HG02623 (cell line): Measurements from ENCODE around the gene GPI.
A peak's percentile ranks its signal among the peaks of the same experiment; 100 is the strongest.
"Not testable (repeated sequence)": the region's sequence is repeated elsewhere in the genome, so short reads cannot be mapped to it uniquely, and the experiment has no call there.

ENCODE experiments used
- ATAC-seq: cut with Tn5 transposase; IDR thresholded peaks from one replicate; pipeline ENCODE4 v1.9.1; 2021; ENCODE audit warnings: moderate library complexity; ENCODE audit not compliant: unreplicated experiment

GPI gene

DNA sequence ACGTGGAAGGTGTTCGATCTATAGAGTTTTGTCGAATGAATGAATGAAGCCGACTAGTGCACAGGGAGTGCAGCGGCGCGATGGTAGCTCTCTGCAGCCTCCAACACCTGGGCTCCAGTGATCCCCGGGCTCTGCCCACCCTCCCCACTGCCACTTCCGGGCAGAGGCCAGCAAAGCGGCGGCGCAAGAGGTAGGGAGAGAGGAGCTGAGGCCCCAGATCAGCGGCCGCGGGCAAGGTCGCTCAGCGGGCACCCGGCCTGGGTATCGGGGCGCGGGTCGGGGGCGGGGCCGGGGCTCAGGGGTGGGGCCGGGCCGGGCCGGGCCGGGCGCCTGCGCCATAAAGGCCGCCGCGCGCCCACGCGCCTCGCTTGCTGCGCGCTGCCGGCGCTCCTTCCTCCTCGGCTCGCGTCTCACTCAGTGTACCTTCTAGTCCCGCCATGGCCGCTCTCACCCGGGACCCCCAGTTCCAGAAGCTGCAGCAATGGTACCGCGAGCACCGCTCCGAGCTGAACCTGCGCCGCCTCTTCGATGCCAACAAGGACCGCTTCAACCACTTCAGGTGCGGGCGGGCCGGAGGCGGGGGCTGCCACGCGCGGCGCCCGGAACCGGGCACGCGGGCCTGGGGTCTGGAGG lies at the start of gene GPI:
Gene GPI (plus strand): TSS at position 367 of the 633 bp plus-strand sequence. CDS start 71 bp downstream, at position 438.
- ATAC-seq = peak; percentile 59

DNA sequence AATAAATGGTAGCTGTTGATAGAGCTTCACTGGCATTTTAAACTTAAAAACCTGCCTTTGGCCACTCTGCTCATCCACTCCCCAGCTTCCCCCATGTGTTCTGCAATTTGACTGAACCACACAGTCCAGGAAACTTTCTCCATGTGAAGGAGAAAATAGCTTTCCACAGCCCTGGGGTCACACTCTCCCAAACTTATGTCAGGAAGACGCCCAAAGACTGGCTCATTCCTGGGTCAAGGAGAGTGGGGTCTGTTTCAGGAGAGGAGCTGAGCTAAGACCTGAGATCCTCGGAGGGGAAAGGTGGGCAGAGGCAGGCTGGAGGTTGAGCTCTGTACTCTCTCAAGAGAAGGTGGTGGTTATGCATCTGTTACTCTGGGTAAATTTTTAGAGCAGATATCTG lies 48.7 kb upstream of the GPI start:
- no peak for ATAC-seq

DNA sequence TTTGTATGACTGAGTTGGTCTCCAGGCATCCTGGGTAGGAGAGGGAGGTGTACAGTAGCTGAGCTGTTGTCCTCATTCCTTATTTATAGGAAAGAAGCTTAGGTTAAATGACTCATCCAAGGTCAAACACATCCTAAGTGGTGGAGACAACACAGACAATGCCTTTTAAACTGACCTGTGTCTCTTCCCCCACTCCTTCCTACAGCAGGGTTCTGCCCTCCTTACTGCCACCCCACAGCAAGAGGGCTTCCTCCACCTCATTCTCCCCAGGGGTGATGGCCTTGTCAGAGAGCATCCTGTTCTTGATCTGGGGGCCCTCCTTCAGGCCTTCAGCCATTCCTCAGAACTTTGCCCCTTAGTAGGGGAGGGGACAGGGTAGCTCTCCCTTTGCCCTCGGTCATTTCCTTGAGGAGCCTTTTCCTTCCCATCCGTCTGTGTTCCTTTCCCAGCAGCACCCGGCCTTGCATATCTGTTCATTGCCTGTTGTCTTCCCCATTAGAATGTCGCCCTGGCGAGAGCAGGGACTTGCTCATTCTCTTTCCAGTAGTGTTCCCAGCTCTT lies 48.2 kb upstream of the GPI start:
- ATAC-seq = no peak

DNA sequence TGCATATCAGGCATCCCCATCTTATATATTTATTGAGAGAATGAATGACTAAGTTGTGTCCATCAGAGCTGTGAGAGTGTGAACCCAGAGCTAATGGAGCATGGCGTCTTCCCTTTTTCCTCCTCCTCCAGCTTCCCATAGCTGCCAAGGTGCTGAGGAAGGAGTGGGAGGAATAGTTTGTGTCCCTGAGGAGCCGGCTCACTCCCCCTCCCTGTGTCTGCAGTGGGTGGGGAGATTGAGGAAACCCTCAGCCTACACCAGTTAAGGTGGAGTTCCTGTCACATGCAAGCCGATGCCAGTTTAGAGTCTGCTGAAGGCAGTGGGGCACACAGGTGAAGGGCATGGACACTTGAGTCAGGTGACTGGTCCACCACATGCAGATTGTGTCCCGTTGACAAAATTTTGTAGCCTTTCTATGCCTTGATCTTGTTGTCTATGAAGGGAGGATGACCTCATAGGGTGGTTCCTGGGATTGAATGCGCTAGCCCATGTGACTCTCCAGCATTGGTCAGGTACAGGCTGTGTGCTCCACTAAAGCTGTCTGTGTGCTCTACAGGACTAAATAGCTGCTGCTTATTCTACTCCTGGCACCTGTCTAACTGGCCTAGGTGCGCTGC lies 47.6 kb upstream of the GPI start:
- ATAC-seq = no peak

DNA sequence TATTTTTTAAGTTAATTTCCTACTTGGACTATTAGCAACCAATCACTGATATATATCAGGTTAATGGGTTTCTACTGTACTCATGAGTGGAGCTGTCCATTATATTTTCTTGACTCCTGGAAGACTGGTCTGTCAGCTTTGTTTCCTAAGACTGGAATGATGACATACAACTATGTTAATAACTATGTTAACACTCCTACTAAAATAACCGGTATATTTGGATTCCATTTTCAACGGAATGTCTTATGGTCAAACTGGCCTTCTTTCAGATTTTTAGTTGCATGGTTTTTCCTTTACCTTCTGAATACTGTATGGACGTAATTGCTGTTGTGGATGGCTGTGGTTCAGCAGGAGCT lies 45.8 kb upstream of the GPI start:
- ATAC-seq = no peak

DNA sequence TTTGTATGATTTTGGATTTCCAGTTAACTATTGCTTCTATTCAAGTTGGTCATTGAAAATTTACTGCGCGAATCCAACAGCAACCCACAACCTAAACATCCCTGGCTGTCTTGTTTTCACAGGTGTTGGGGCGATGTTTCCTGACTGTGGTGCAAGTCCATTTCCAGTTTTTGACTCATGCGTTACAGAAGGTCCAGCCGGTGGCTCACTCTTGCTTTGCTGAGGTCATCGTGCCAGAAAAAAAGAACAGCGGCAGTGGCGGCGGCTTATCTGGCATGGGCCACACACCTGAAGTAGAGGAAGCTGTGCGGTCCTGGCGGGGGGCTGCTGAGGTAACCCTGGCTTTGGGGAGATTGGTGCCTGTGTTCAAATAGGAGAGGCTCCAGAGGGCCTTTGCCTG lies 45.2 kb upstream of the GPI start:
- no peak for ATAC-seq

DNA sequence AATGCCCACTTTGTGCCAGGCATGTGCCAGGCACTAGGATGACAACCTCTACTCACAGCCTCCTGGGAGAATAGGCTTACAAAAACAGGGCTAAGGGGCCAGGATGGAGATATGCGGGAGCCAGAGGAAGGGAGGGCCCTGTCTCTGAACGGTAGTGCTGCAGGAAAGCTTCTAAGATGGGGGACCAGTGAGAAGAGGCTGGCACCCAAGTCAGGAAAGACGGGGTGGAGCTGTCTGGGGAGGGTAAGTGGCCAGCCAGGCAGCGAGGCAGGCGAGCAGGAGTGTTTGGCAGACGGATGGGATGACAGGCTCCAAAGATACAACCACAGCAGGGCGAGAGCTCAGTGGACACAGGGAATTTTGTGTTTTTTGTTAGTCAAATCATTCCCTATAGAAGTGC lies 44.7 kb upstream of the GPI start:
- ATAC-seq = no peak

DNA sequence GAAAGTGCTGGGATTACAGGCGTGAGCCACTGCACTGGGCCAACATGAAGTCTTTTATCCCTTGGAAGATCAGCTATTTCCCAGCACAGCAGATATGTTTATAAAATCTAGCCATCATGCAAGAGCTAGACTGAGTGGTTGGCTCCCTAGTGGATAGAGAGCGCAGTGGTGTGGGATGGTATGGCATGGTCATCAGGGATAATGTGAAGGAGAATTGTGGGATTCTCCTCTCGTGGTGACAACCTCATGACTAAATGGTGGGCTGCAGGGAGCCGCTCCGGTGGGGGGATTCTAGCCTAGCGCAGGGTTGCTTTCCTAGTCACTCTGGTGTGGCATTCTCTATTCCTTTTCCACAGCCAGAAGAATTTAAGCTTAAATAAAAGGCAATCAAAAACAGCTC lies 43.3 kb upstream of the GPI start:
- no peak for ATAC-seq

DNA sequence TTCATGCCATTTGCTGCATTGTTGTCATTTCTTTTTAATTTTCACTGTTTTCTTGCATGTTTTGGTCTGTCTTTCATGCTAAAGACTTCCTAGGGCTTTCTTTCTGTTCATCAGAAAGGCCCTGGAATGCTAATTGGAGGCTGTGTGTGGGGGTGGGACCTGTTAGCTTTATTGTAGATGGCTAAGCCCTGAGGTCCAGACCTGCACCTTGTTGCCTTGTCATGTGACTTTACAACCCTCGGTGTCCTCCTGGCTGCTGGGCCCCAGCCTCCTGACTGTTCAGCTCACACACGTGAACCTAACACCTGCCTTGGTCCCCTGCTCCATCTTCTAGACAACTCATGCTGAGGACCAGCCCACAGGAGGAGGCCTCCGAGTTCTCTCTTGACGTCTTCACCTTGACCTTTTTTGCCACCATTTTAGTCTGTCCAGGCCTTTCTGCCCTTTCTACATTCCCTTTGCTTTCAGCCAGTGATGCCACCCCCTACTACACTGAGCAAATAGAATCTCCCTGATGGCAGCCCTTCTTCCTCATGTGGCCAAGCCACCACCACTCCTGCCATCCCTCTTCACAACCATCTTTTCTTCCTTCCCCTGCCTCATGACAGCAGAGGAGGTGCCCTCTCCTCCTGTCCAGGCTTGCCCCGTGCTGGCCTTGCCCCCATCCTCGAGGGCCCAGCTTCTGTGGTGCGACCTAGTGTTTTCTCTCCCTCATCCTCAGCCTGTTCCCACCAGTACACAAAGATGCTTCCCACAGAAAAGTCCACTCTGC lies 41.4 kb upstream of the GPI start:
- ATAC-seq = no peak

DNA sequence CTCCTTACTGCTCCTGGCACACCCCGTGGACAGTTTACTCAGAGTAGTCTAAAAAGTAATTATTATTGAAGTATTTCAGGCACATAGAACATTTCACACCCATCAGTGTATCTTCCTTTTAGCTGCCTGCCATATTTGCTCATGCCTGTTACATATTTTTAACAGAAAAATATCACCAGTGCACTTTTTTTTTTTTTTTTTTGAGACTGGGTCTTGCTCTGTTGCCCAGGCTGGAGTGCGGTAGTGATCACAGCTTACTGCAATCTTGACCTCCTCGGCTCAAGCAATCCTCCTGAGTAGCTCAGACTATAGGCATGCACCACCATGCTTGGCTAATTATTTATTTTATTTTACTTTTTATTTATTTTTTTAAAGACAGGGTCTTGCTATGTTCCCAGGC lies 40.7 kb upstream of the GPI start:
- ATAC-seq = no peak

DNA sequence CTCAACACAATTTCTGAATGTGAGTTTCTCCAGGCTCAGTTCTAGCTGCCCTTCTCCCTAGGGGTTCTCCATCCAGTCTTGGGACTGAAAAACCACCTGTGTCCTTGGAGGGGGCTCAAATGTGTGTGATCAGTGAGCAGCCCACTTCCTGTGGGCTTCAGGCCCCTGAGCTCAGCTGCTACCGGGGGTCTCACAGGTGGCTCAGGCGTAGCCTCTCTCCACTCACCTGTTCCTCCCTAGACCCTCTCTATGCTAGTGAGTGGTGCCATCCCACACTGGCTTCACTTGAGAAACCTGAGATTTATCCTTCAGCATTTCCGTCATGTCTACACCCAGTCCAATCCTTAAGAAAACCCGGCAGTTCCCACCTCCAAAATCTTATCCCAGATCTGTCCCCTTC lies 39.8 kb upstream of the GPI start:
- ATAC-seq = no peak

DNA sequence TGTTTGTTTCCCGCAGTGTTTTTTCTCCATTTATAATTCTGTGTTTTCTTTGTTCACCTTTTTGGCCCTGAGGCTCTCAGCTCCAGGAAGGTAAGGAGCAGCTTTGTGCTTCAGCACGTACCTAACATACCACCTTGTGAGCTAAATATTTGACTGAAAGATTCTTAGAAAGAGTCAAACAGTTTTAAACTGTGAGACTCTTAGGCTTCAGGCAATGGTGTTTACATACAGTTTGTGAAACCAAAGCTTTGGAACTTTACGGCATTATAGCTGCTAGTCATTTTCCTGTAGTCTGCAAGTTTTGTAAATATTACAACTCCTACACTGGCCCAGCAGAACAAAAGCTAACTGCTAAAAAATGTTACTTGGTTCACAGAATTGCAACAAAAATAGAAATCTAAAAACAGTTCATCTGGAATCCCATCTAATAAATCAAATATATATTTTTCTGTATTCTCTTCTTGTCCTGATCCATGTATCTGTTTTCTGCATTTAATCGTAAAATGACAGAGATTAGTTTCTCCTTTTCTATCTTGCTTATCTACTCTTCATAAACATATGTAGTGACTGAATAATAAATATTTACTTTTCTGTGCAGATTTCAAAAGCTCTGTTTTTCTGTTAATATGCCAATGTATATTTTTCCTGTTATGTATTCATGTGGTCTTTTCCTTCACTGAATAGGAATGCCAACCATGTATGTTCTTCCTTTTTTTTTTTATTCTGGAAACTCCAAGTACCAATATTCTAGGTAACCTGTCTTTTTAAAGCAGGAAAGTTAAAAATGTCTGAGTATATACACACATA lies 38.8 kb upstream of the GPI start:
- ATAC-seq = no peak

DNA sequence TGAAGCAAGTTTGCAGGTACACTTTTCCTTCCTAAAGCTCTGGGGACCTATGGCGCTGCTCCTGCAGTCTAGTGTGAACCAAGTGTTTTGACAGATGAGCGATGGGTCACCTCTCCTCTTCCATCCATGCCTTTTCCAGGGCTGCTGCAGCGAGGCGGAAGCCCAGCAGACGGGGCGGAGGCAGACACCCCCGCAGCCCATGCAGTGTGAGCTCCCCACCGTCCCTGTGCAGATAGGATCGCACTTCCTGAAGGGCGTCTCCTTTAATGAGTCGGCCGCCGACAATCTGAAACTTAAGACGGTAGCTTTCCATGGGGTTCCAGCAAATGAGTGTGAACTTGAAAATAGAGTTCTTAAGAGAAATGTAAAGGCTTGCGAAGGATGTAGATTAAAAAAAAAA lies 37.1 kb upstream of the GPI start:
- ATAC-seq = no peak

DNA sequence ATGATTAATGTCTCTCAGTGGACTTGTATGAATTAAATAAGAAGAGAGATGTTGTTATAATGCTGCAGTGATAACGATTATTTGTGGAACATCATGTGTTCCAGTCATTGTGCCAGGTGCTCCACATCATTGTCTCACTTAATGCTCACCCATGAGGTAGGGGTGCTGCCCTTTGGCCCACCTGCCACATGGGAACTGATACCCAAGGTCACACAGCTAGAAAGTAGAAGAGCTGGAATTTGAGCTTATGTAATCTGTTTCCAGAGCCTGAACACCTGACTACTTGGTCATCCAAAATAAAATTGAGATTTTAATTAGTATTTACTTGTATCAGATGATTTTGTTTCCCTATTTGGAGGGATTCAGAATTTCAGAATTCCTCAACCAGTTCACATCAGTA lies 36.0 kb upstream of the GPI start:
- no peak for ATAC-seq

DNA sequence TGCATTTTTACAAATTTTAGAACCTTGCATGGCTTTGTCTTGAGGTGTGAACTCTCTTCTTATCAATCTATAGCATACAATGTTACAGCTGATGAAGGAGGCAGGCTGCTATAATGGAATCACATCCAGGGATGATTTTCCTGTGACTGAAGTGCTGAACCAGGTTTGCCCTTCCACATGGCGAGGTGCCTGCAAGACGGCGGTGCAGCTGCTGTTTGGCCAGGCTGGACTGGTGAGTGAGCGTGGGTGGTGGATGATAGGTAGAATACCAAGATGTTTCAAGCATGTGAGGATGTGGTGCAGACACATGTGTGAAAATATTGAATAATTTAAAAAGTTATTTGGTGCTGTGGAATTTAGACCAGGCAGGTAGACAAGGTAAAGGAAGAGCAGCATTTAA lies 34.9 kb upstream of the GPI start:
- ATAC-seq = no peak

DNA sequence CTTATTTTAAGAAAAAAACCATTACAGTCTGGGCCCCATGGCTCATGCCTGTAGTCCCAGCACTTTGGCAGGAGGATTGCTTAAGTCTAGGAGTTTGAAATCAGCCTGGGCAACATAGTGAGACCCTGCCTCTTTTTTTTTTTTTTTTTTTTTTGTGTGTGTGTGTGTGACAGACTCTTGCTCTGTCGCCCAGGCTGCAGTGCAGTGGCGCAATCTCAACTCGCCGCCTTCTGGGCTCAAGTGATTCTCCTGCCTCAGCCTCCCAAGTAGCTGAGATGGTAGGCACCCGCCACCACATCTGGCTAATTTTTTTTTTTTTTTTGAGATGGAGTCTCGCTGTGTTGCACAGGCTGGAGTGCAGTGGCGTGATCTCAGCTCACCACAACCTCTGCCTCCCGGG lies 34.4 kb upstream of the GPI start:
- ATAC-seq = not testable (repeated sequence)

DNA sequence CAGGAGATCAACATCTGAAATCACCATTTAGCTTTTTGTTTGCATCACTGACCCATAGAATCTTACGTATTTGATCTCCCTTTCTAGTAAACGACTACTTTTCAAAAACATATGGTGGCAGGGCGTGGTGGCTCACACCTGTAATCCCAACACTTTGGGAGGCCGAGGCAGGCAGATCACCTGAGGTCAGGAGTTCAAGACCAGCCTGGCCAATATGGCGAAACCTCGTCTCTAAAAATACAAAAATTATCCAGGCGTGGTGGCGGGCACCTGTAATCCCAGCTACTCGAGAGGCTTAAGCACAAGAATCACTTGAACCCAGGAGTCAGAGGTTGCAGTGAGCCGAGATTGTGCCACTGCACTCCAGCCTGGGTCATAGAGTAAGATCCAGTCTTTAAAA lies 33.4 kb upstream of the GPI start:
- not testable (repeated sequence) for ATAC-seq

DNA sequence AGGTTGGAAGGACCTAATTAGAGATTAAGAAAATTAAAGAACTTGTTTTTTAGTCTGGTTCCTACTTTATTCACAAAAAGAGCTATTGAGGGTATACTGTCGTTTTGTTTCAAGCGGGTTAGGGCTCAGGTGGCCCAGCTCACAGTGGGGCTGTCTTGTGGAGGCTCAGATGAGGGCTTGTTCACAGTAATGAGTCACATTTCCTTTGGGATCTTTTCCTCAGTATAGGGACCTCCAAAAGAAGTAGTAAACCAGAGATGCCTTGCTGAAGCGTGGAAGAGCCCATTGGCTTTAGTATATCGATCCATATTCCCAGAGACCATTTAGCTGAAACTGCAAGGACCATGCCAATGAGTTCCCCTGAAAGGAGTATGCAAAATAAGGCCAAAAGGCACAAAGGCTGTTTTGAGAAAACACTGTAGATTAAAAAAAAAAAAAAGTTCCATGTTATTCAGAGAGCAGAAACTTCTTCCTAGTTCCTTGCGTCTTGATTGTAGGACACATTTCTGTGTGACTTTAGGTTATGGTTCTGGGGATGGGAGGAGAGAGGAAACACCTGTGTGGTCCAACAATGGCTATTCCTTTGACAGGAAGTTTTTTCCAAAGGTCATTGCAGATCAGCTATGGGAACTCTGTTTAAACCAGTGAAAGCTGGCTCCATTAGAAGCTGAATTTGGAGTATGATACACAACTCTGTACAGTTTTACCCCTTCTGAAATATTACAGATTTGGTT lies 32.8 kb upstream of the GPI start:
- no peak for ATAC-seq

DNA sequence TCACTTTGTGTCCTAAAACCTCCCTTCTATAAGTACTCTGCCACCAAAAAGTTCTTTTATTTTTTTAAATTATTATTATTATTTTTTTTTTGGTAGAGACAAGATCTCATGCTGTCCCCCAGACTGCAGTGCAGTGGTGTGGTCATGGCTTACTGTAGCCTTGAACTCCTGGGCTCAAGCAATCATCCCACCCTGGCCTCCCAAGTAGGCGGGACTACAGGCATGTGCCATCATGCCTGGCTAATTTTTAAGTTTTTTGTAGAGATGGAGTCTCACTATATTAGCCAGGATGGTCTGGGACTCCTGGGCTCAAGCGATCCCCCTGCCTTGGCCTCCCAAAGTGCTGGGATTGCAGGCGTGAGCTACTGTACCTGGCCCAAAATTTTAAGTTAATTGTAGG lies 29.1 kb upstream of the GPI start:
- no peak for ATAC-seq

DNA sequence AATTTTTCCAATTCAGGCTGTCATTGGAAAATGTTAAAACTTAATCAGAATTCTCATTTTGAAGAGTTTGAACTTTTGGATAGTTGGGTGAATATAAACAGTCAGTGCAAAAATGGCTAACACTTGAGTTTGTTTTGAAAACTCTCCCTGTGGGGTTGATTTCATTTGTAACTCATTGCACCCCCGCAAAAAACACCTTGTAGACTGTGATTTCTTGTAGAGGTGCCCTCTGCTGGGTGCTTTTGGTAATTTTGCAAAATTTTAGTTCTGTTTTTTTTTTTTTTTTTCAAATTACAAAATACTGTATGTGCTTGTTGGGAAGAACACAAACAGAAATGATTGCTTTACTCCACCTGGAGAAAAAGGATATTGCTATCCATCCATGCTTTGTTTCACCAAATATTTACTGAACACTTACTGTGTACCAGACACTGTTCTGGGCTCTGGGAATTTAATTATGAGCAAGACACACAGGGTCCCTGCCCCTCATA lies 28.2 kb upstream of the GPI start:
- ATAC-seq = no peak
